ENCODE results near the gene NELL1. TPM values are rescaled to one million over a fixed set of nuclear protein-coding genes. Genes with fewer than 3 reads are reported as not detected.

NELL1 gene
- total RNA-seq, 4 donors from 2014 or later = 0.27 TPM; not detected in 3

DNA sequence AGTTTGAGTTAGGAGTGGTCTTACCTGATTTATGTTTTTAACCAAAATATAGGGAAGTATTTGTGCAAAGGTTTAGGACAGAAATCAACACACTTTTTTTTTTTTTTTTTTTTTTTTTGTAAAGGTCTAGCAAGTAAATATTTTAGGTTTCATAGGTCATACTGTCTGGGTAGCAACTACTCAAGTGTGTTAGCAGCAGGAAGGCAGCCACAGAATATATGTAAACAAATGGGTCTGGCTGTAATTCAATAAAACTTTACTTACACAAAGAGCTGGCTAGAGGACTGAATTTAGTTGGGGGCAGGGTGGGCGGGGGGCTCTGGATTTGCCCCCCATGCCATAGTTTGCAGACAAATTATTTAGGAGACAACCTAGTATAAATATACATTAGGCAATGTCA, 510.4 kb downstream of the NELL1 start:
- TF ChIP-seq POLR2AphosphoS5 (IDR thresholded peaks at IDR 0.05) (no peak), POLR2A (IDR thresholded peaks at IDR 0.05) (no peak), EP300 (IDR thresholded peaks at IDR 0.05; ENCODE audit: low read depth) (no peak)
- TF ChIP-seq, protein P1, sequence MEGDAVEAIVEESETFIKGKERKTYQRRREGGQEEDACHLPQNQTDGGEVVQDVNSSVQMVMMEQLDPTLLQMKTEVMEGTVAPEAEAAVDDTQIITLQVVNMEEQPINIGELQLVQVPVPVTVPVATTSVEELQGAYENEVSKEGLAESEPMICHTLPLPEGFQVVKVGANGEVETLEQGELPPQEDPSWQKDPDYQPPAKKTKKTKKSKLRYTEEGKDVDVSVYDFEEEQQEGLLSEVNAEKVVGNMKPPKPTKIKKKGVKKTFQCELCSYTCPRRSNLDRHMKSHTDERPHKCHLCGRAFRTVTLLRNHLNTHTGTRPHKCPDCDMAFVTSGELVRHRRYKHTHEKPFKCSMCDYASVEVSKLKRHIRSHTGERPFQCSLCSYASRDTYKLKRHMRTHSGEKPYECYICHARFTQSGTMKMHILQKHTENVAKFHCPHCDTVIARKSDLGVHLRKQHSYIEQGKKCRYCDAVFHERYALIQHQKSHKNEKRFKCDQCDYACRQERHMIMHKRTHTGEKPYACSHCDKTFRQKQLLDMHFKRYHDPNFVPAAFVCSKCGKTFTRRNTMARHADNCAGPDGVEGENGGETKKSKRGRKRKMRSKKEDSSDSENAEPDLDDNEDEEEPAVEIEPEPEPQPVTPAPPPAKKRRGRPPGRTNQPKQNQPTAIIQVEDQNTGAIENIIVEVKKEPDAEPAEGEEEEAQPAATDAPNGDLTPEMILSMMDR (IDR thresholded peaks at IDR 0.05) = no peak
- no peaks in the 10 kb centered on the region for H3K27me3 ChIP-seq
- no peak for DNase-seq
- no peaks in the 10 kb centered on the region for H3K4me1 ChIP-seq
- WGBS, 2 donors (ENCODE audit: low coverage in 1 of 2) = 26 to 31% methylated on average over 1 of the region's 1 CpG
- no peaks in the 10 kb centered on the region for H3K9me3 ChIP-seq
- intact Hi-C loops (cut with DNase I; ENCODE audit: low total_unique reads) (no loop called here), in situ Hi-C loops (cut with MboI; ENCODE audit: low pct_ligation_motif_present in 1 of 4, low pct_unique_long_range_greater_than_20kb in 1 of 4, low sequenced_read_pairs in 3 of 4) (no loop called here)
- H3K27ac ChIP-seq = no peak overlapping the region
- H3K4me3 ChIP-seq = no peak overlapping the region
- no peaks in the 10 kb centered on the region for H3K36me3 ChIP-seq

DNA sequence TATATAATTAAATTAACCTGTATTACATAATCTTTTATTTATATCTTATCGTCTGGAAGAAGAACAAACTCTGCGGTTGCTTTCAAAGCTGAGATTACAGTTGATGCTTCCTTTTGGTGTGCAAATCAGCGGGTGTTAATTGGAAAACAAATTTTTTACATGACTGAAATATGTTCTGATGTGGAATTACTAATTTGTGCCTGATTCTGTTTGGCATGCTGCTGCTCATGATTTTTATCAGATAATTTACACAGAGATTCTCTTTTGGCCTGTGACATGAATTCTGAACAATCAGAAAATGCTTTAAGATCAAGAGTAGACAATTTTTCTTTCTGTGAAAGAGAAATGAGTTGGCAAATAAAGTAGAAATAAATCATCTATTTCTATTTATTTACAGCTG, 510.8 kb downstream of the NELL1 start:
- no peak for DNase-seq
- no peaks in the 10 kb centered on the region for H3K27me3 ChIP-seq
- no peaks in the 10 kb centered on the region for H3K36me3 ChIP-seq
- H3K4me3 ChIP-seq = no peak overlapping the region
- intact Hi-C loops (cut with DNase I; ENCODE audit: low total_unique reads) (no loop called here), in situ Hi-C loops (cut with MboI; ENCODE audit: low pct_ligation_motif_present in 1 of 4, low pct_unique_long_range_greater_than_20kb in 1 of 4, low sequenced_read_pairs in 3 of 4) (no loop called here)
- WGBS, 2 donors (ENCODE audit: low coverage in 1 of 2) = 45 to 68% methylated on average over 3 of the region's 3 CpGs
- H3K9me3 ChIP-seq = no peaks in the 10 kb centered on the region
- no peak overlapping the region for H3K27ac ChIP-seq
- TF ChIP-seq, protein P1 (IDR thresholded peaks at IDR 0.05) = no peak
- no peak for TF ChIP-seq POLR2AphosphoS5 (IDR thresholded peaks at IDR 0.05)
- TF ChIP-seq POLR2A (IDR thresholded peaks at IDR 0.05) = no peak
- no peak for TF ChIP-seq EP300 (IDR thresholded peaks at IDR 0.05; ENCODE audit: low read depth)
- H3K4me1 ChIP-seq = no peaks in the 10 kb centered on the region

DNA sequence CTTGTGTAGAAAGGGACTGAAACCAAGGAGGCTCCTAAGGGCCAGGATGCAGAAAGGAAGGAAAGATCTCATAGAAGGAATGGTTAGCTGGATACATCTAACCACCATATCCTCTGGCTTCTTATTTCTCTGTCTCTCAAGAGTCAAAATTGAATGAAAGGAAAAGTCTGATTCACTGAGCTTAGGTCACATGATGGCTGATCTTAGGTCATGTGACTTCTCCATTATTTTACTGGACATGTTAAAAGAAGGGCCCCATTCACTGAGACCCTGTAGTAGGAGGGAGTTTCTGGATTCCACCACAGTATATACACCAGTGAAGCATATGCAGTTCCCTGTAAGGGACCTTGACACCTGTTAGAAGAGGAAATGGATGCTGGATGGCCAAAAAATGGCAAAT, 516.6 kb downstream of the NELL1 start:
- H3K27ac ChIP-seq = no peak overlapping the region
- no peak overlapping the region for H3K4me3 ChIP-seq
- H3K4me1 ChIP-seq = no peaks in the 10 kb centered on the region
- TF ChIP-seq EP300 (IDR thresholded peaks at IDR 0.05; ENCODE audit: low read depth) = no peak
- no peak for TF ChIP-seq POLR2A (IDR thresholded peaks at IDR 0.05)
- TF ChIP-seq POLR2AphosphoS5 (IDR thresholded peaks at IDR 0.05) = no peak
- TF ChIP-seq, protein P1 (IDR thresholded peaks at IDR 0.05) = no peak
- H3K27me3 ChIP-seq = no peaks in the 10 kb centered on the region
- H3K9me3 ChIP-seq = no peaks in the 10 kb centered on the region
- intact Hi-C loops (cut with DNase I; ENCODE audit: low total_unique reads) (no loop called here), in situ Hi-C loops (cut with MboI; ENCODE audit: low pct_ligation_motif_present in 1 of 4, low pct_unique_long_range_greater_than_20kb in 1 of 4, low sequenced_read_pairs in 3 of 4) (no loop called here)
- no peak for DNase-seq
- no peaks in the 10 kb centered on the region for H3K36me3 ChIP-seq

DNA sequence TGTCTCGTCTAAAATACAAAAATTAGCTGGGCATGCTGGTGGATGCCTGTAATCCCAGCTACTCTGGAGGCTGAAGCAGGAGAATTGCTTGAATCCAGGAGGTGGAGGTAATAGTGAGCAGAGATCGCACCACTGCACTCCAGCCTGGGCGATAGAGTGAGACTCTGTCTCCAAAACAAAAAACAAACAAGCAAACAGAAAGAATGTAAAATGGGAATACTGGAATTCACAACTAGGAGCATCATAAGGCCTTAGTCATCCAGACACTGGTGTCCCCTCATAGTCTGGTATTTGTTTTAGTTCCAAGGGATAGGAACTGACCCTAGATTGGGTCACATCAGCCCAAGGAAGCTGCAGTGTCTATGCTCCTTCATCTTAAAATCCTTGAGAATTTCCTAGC, 520.8 kb downstream of the NELL1 start:
- no peaks in the 10 kb centered on the region for H3K9me3 ChIP-seq
- intact Hi-C loops (cut with DNase I; ENCODE audit: low total_unique reads) = no loop called here
- no peak overlapping the region for H3K4me3 ChIP-seq
- no peak overlapping the region for H3K27ac ChIP-seq
- in situ Hi-C loops (cut with MboI; ENCODE audit: low pct_ligation_motif_present in 1 of 4, low pct_unique_long_range_greater_than_20kb in 1 of 4, low sequenced_read_pairs in 3 of 4) = no loop called here
- TF ChIP-seq EP300 (IDR thresholded peaks at IDR 0.05; ENCODE audit: low read depth) (no peak), POLR2AphosphoS5 (IDR thresholded peaks at IDR 0.05) (no peak), POLR2A (IDR thresholded peaks at IDR 0.05) (no peak)
- TF ChIP-seq, protein P1 (IDR thresholded peaks at IDR 0.05) = no peak
- DNase-seq = no peak
- WGBS, 2 donors (ENCODE audit: low coverage in 1 of 2) = 80 to 82% methylated on average over 1 to 3 of the region's 3 CpGs
- H3K4me1 ChIP-seq = no peaks in the 10 kb centered on the region
- H3K36me3 ChIP-seq = no peaks in the 10 kb centered on the region
- H3K27me3 ChIP-seq = no peaks in the 10 kb centered on the region

All from transverse colon (tissue), 4 donors.